NCI-H1694 (cell line): ENCODE data around the gene CLNK.

ENCODE experiments used
- DNase-seq: peaks from one replicate; lab custom pipeline; 2025; lab: John Stamatoyannopoulos, UW

The CLNK gene

GRCh38 chr4:10455133-10455532, 229.4 kb downstream of the CLNK start:
- no peak for DNase-seq

- no peak for DNase-seq
These were observed 229.8 kb downstream of the CLNK start for GRCh38 chr4:10454726-10455125.

DNA sequence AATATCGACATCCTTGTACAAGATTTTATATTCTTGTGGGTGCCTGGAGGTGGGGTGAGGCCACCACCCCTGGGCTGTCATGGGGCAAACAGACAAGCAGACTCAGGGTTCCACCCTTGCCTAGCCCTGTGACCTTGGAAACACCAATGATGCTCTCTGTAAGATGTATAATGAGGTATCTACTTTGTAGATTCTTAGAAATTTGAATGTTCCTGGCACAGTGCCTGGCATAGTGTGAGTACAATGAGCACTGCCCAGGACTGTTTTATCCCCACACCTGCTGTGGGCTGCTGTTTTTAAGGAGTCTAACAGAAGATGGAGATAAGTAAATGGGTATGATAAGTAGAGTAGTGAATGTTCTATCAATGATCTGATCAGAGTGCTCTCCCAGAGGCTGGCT, 230.4 kb downstream of the CLNK start:
- DNase-seq = no peak

- DNase-seq = no peak
These were observed 235.6 kb downstream of the CLNK start for GRCh38 chr4:10448991-10449390.

- DNase-seq = no peak
These were observed 241.6 kb downstream of the CLNK start for GRCh38 chr4:10442976-10443375.

GRCh38 chr4:10441512-10441911, 243.1 kb downstream of the CLNK start:
- DNase-seq = no peak

DNA sequence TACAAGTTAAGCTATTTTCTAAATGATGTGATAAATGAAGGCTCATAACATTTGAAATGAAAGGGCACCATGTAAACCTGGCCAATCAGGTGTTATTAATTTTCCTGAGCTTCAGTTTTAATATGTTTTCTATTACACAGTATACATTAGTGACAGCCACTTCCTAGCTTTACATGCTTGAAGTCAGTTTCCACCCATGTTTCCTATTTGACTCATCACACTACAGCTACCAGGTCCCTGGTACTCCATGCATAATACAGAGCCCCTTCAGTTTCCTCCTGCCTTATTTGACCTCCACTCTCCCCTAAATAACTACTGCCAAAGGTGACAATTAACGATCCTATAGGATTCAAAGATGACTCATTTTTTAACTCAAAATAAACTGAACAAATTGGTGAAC, 245.6 kb downstream of the CLNK start:
- no peak for DNase-seq

- DNase-seq = no peak
These were observed 246.8 kb downstream of the CLNK start for GRCh38 chr4:10437735-10438134.
